Measurements from ENCODE around the gene CHDH. TPM values are rescaled to one million over a fixed set of nuclear protein-coding genes. Genes with fewer than 3 reads are reported as not detected.

Gene CHDH
- total RNA-seq, 4 donors from 2014 or later: 36.5 to 114 (median 53.7) TPM

DNA sequence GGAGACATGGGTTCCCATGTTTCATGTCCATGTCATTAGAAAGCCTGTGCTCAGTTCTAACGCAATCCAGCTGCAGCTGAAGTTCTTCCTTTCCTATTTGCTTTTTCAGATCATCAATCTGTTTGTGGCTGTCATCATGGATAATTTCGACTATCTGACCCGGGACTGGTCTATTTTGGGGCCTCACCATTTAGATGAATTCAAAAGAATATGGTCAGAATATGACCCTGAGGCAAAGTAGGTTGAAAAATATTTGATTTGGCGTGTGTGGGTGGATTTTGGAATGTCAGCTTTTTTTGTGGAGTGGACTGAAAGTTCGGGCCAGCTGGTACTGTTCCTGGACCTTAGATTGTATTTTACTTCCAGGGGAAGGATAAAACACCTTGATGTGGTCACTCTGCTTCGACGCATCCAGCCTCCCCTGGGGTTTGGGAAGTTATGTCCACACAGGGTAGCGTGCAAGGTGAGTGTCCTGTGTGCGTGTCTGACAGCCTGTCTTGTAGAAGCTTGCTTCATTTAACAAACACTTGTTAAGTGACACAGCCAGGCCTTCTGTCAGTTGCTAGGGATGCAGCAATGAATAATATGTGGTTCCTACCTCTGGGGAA is 69.6 kb downstream of the CHDH start:
- no peak for DNase-seq
- 77 to 83% methylated on average over 3 to 9 of the region's 9 CpGs for WGBS, 2 donors (ENCODE audit: low coverage in 1 of 2)
- Histone ChIP-seq H3K9me3 (no peaks in the 10 kb centered on the region), H3K4me3 (no peak overlapping the region), H3K36me3 (no peaks in the 10 kb centered on the region), H3K27ac (no peak overlapping the region), H3K4me1 (no peaks in the 10 kb centered on the region), H3K27me3 (no peaks in the 10 kb centered on the region)
- TF ChIP-seq POLR2A (IDR thresholded peaks at IDR 0.05): no peak
- in situ Hi-C loops (cut with MboI; ENCODE audit: low pct_ligation_motif_present in 1 of 4, low pct_unique_long_range_greater_than_20kb in 1 of 4, low sequenced_read_pairs in 3 of 4): no loop called here
- intact Hi-C loops (cut with DNase I; ENCODE audit: low total_unique reads): loop anchor here (5.0 kb wide), 1 partner anchor 1351 kb away; no protein-coding TSS in a partner anchor

DNA sequence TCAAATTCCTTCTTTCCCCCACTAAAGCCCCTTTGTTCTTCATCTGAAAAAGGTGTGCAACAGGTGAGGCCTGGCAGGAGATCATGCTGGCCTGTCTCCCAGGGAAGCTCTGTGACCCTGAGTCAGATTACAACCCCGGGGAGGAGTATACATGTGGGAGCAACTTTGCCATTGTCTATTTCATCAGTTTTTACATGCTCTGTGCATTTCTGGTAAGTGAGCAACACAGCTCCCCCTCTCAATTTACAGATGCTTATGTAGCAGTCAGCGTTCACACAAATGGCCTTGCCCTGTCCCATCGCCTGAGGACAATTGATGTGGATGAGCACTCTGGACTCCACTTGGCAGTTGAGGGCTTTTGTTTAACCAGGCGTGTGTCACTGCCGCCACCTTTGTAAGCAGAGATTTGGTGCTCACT is 70.4 kb downstream of the CHDH start:
- intact Hi-C loops (cut with DNase I; ENCODE audit: low total_unique reads): loop anchor here (5.0 kb wide), 1 partner anchor 1351 kb away; no protein-coding TSS in a partner anchor
- in situ Hi-C loops (cut with MboI; ENCODE audit: low pct_ligation_motif_present in 1 of 4, low pct_unique_long_range_greater_than_20kb in 1 of 4, low sequenced_read_pairs in 3 of 4): no loop called here

DNA sequence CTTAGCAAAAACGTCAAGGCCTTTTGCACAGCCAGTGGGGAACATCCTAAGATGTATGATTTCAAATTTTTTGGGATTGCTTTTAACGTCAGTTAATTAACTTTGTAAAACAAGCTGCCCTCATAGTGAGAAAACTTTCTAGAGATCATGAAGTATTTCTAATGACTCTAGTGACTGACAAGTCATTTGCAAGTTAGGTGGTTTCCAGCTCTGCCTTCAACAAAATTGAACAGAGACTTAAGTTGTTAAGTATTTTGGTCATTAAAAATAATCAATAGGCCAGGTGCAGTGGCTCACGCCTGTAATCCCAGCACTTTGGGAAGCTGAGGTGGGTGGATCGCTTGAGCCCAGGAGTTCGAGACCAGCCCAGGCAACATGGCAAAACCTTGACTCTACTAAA is 71.2 kb downstream of the CHDH start:
- Histone ChIP-seq H3K27me3 (no peaks in the 10 kb centered on the region), H3K9me3 (no peaks in the 10 kb centered on the region), H3K36me3 (no peaks in the 10 kb centered on the region), H3K27ac (no peak overlapping the region), H3K4me3 (no peak overlapping the region), H3K4me1 (no peaks in the 10 kb centered on the region)
- intact Hi-C loops (cut with DNase I; ENCODE audit: low total_unique reads): loop anchor here (5.0 kb wide), 1 partner anchor 1352 kb away; no protein-coding TSS in a partner anchor
- WGBS, 2 donors (ENCODE audit: low coverage in 1 of 2): 72 to 88% methylated on average over 3 to 5 of the region's 5 CpGs
- in situ Hi-C loops (cut with MboI; ENCODE audit: low pct_ligation_motif_present in 1 of 4, low pct_unique_long_range_greater_than_20kb in 1 of 4, low sequenced_read_pairs in 3 of 4): no loop called here
- no peak for DNase-seq
- TF ChIP-seq, protein P1, sequence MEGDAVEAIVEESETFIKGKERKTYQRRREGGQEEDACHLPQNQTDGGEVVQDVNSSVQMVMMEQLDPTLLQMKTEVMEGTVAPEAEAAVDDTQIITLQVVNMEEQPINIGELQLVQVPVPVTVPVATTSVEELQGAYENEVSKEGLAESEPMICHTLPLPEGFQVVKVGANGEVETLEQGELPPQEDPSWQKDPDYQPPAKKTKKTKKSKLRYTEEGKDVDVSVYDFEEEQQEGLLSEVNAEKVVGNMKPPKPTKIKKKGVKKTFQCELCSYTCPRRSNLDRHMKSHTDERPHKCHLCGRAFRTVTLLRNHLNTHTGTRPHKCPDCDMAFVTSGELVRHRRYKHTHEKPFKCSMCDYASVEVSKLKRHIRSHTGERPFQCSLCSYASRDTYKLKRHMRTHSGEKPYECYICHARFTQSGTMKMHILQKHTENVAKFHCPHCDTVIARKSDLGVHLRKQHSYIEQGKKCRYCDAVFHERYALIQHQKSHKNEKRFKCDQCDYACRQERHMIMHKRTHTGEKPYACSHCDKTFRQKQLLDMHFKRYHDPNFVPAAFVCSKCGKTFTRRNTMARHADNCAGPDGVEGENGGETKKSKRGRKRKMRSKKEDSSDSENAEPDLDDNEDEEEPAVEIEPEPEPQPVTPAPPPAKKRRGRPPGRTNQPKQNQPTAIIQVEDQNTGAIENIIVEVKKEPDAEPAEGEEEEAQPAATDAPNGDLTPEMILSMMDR (IDR thresholded peaks at IDR 0.05): no peak
- TF ChIP-seq EP300 (IDR thresholded peaks at IDR 0.05; ENCODE audit: low read depth): no peak
- no peak for TF ChIP-seq POLR2A (IDR thresholded peaks at IDR 0.05)
- TF ChIP-seq POLR2AphosphoS5 (IDR thresholded peaks at IDR 0.05): no peak

More for the DNA sequence above, 70.4 kb downstream of the CHDH start:
- WGBS, 2 donors (ENCODE audit: low coverage in 1 of 2): 85% methylated on average over 5 of the region's 5 CpGs; no CpG with 5 or more reads in 1 of the 2 donors
- Histone ChIP-seq H3K27ac (no peak overlapping the region), H3K4me1 (no peaks in the 10 kb centered on the region), H3K4me3 (no peak overlapping the region), H3K36me3 (no peaks in the 10 kb centered on the region), H3K9me3 (no peaks in the 10 kb centered on the region), H3K27me3 (no peaks in the 10 kb centered on the region)
- TF ChIP-seq, protein P1 (IDR thresholded peaks at IDR 0.05): no peak
- TF ChIP-seq POLR2A (IDR thresholded peaks at IDR 0.05) (no peak), POLR2AphosphoS5 (IDR thresholded peaks at IDR 0.05) (no peak), EP300 (IDR thresholded peaks at IDR 0.05; ENCODE audit: low read depth) (no peak)
- no peak for DNase-seq

DNA sequence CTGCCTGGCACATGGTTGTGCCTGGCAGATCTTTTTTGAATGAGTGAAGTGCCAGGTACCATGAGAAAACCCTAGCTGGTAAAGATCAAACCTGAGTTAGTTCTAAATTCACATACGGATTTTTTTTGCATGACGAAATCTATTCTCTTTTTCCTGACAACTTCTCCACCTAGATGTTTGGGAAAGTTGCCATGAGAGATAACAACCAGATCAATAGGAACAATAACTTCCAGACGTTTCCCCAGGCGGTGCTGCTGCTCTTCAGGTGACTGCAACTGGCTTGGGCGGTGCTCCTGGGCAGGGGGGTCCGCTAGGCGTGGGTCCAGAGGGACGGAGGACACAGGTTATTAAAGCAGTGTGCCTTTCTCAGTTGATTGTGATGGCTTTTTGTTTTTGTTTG is 71.8 kb downstream of the CHDH start:
- Histone ChIP-seq H3K4me1 (no peaks in the 10 kb centered on the region), H3K36me3 (no peaks in the 10 kb centered on the region), H3K4me3 (no peak overlapping the region), H3K27me3 (no peaks in the 10 kb centered on the region), H3K27ac (no peak overlapping the region), H3K9me3 (no peaks in the 10 kb centered on the region)
- DNase-seq: no peak
- in situ Hi-C loops (cut with MboI; ENCODE audit: low pct_ligation_motif_present in 1 of 4, low pct_unique_long_range_greater_than_20kb in 1 of 4, low sequenced_read_pairs in 3 of 4) (no loop called here), intact Hi-C loops (cut with DNase I; ENCODE audit: low total_unique reads) (no loop called here)
- TF ChIP-seq, protein P1 (IDR thresholded peaks at IDR 0.05): no peak
- TF ChIP-seq POLR2A (IDR thresholded peaks at IDR 0.05) (no peak), EP300 (IDR thresholded peaks at IDR 0.05; ENCODE audit: low read depth) (no peak)
- 82 to 93% methylated on average over 5 to 8 of the region's 8 CpGs for WGBS, 2 donors (ENCODE audit: low coverage in 1 of 2)
